GM13976 (cell line): Measurements from ENCODE around the gene SLCO2A1.

Source experiments
- DNase-seq: peaks from one replicate; pipeline ENCODE4 v3.0.0; 2012; ENCODE audit warnings: low spot score
- CTCF ChIP-seq: IDR thresholded peaks from 2 replicates; pipeline ENCODE4 v1.5.1; 2012; ENCODE audit warnings: borderline replicate concordance, mild to moderate bottlenecking; ENCODE audit not compliant: insufficient read depth; ENCODE audit errors: extremely low read depth, missing control alignments, control extremely low read depth
- in situ Hi-C: fragments of 300-500 bp; cut with MboI; formaldehyde crosslinking; loops from one replicate; pipeline ENCODE4 v1.12.0; 2022; ENCODE audit warnings: low sequenced_read_pairs, mixed read lengths, inconsistent platforms; ENCODE audit not compliant: unreplicated experiment

The SLCO2A1 gene

GRCh38 chr3:133966954-133967353 lies 62.8 kb downstream of the SLCO2A1 start:
- TF ChIP-seq CTCF: no peak

GRCh38 chr3:133965906-133966305 lies 63.8 kb downstream of the SLCO2A1 start:
- TF ChIP-seq CTCF: no peak
- in situ Hi-C loops: no loop called here
- no peak for DNase-seq

More at GRCh38 chr3:133966954-133967353, 62.8 kb downstream of the SLCO2A1 start:
- in situ Hi-C loops: no loop called here
- DNase-seq: no peak

GRCh38 chr3:133965013-133965570 lies 64.6 kb downstream of the SLCO2A1 start:
- in situ Hi-C loops: no loop called here
- no peak for DNase-seq
- no peak for TF ChIP-seq CTCF

- DNase-seq: no peak
Measured at GRCh38 chr3:133964547-133964946, 65.2 kb downstream of the SLCO2A1 start.

GRCh38 chr3:133963657-133964396 lies 65.9 kb downstream of the SLCO2A1 start:
- TF ChIP-seq CTCF: no peak
- in situ Hi-C loops: no loop called here
- DNase-seq: no peak

More at GRCh38 chr3:133964547-133964946, 65.2 kb downstream of the SLCO2A1 start:
- in situ Hi-C loops: no loop called here
- no peak for TF ChIP-seq CTCF

- DNase-seq: no peak
- in situ Hi-C loops: no loop called here
- TF ChIP-seq CTCF: no peak
Measured at GRCh38 chr3:133962849-133963248, 66.9 kb downstream of the SLCO2A1 start.
